HepG2 (cell line): ENCODE data around the gene INTS15.

ENCODE experiments used
- BCL6 ChIP-seq: IDR thresholded peaks from 2 replicates; pipeline ENCODE4 v1.6.1; 2016; ENCODE audit warnings: missing genetic modification reagents, missing compliant biosample characterization
- CEBPB ChIP-seq: IDR thresholded peaks from 2 replicates; pipeline ENCODE4 v1.6.1; 2011; ENCODE audit warnings: low read depth, low read length, improper control_type of control experiment, borderline replicate concordance
- CEBPG ChIP-seq: IDR thresholded peaks from 2 replicates; pipeline ENCODE4 v1.6.1; 2016
- CREBL2 ChIP-seq: sonication (generic); formaldehyde crosslinking; IDR thresholded peaks from 2 replicates; pipeline ENCODE4 v1.8.1; 2023; ENCODE audit warnings: missing genetic modification reagents, mild to moderate bottlenecking, borderline replicate concordance
- CTCF ChIP-seq: sonication (generic); formaldehyde crosslinking; IDR thresholded peaks from 2 replicates; pipeline ENCODE4 v1.5.0; 2020; ENCODE audit warnings: mild to moderate bottlenecking, missing genetic modification reagents, moderate library complexity
- ESRRA ChIP-seq: sonication (generic); formaldehyde crosslinking; IDR thresholded peaks from 2 replicates; pipeline ENCODE4 v1.5.1; 2020; ENCODE audit warnings: mild to moderate bottlenecking, low read depth, missing genetic modification reagents
- FOSL2 ChIP-seq: sonication (generic); formaldehyde crosslinking; IDR thresholded peaks from 2 replicates; pipeline ENCODE4 v1.4.0; 2020; ENCODE audit warnings: missing genetic modification reagents
- NFKB2 ChIP-seq: sonication (generic); formaldehyde crosslinking; IDR thresholded peaks from 2 replicates; pipeline ENCODE4 v1.4.0; 2020; ENCODE audit warnings: missing genetic modification reagents, borderline replicate concordance
- POLR2AphosphoS5 ChIP-seq: IDR thresholded peaks from 2 replicates; pipeline ENCODE4 v1.6.1; 2012; ENCODE audit warnings: low read depth, low read length
- ZFP36 ChIP-seq: fragments of 150-350 bp; IDR thresholded peaks from 2 replicates; pipeline ENCODE4 v1.6.1; 2018; ENCODE audit warnings: borderline replicate concordance, low read length, low read depth; ENCODE audit not compliant: partially characterized antibody
- ZNF24 ChIP-seq: fragments of 450-650 bp; IDR thresholded peaks from 2 replicates; pipeline ENCODE4 v1.6.1; 2017; ENCODE audit warnings: antibody characterized with exemption, mild to moderate bottlenecking
- ZNF350 ChIP-seq: sonication (generic); formaldehyde crosslinking; IDR thresholded peaks from 2 replicates; pipeline ENCODE4 v1.4.0; 2020; ENCODE audit warnings: mild to moderate bottlenecking, low read depth, missing genetic modification reagents, borderline replicate concordance
- ZNF598 ChIP-seq: sonication (generic); formaldehyde crosslinking; IDR thresholded peaks from 2 replicates; pipeline ENCODE4 v1.5.1; 2020; ENCODE audit warnings: mild to moderate bottlenecking, missing genetic modification reagents, borderline replicate concordance
- TF ChIP-seq, protein P1 (sequence below): sonication (generic); formaldehyde crosslinking; IDR thresholded peaks from 2 replicates; pipeline ENCODE4 v1.4.0; 2020; ENCODE audit warnings: mild to moderate bottlenecking, missing genetic modification reagents

DNA sequence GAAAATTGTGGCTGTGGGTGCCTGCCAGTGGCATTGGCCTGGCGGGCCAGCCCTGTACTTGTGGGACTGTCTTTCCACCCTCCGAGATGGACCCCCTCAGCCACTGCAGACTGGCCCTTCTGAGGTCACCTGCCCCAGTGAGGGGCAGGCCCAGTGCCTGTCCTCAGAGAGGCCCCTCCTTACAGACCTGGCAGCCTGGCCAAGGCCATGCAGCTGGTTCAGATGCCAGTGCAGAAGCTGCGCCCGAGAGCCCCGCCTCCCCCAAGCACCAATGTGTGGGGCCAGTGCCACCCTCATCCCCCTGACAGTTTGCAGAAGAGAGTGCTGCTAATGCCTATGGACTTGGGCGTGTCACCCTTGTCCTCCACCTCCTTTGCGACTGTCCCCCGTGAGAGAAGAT lies 57.3 kb downstream of the INTS15 start:
- TF ChIP-seq, protein P1, sequence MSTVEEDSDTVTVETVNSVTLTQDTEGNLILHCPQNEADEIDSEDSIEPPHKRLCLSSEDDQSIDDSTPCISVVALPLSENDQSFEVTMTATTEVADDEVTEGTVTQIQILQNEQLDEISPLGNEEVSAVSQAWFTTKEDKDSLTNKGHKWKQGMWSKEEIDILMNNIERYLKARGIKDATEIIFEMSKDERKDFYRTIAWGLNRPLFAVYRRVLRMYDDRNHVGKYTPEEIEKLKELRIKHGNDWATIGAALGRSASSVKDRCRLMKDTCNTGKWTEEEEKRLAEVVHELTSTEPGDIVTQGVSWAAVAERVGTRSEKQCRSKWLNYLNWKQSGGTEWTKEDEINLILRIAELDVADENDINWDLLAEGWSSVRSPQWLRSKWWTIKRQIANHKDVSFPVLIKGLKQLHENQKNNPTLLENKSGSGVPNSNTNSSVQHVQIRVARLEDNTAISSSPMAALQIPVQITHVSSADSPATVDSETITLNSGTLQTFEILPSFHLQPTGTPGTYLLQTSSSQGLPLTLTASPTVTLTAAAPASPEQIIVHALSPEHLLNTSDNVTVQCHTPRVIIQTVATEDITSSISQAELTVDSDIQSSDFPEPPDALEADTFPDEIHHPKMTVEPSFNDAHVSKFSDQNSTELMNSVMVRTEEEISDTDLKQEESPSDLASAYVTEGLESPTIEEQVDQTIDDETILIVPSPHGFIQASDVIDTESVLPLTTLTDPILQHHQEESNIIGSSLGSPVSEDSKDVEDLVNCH: no peak
- TF ChIP-seq CREBL2 (CRISPR knock-in tag) (no peak), CEBPG (no peak), CTCF (CRISPR knock-in tag) (no peak), ZFP36 (no peak), FOSL2 (no peak), POLR2AphosphoS5 (no peak), ZNF598 (CRISPR knock-in tag) (no peak), ZNF350 (CRISPR knock-in tag) (no peak), BCL6 (CRISPR knock-in tag) (no peak), ESRRA (CRISPR knock-in tag) (no peak), CEBPB (no peak), NFKB2 (CRISPR knock-in tag) (no peak), ZNF24 (no peak)
